ENCODE results near the gene PLA2G12A. TPM values are rescaled to one million over a fixed set of nuclear protein-coding genes. Genes with fewer than 3 reads are reported as not detected.

The PLA2G12A gene
- total and polyA plus RNA-seq, 2 of the 8 experiments (the other 6 are each of a cell fraction or from before 2014, with no cell fraction given) = 26.6 to 47.2 TPM

- no peak overlapping the region for H2BK120ac ChIP-seq (replicated peaks; ENCODE audit: low read depth, low read length)
- no peak overlapping the region for H3K4me2 ChIP-seq (ENCODE audit: insufficient read depth in 1 of 2, low read depth in 2 of 2, low read length in 2 of 2)
- H3K23me2 ChIP-seq (ENCODE audit: low read depth, low read length) = no peaks in the 10 kb centered on the region
- no peak overlapping the region for H3K56ac ChIP-seq (replicated peaks; ENCODE audit: insufficient read length, low read depth, low read length)
- H2BK5ac ChIP-seq (ENCODE audit: low read depth, low read length) = no peak overlapping the region
- no peak overlapping the region for H3K23ac ChIP-seq (ENCODE audit: insufficient read length)
- ChIA-PET POLR2A (ENCODE audit: partially characterized antibody) (no interaction called here), CTCF (ENCODE audit: partially characterized antibody) (interaction anchor here (0.6 to 1.6 kb wide), 2 partner anchors 13 to 69 kb away, joined by 3 read pairs; partner anchors contain the start of gene GAR1)
- H3K18ac ChIP-seq (ENCODE audit: extremely low read depth, low read length) = no peak overlapping the region
- no peak overlapping the region for H3K4ac ChIP-seq (replicated peaks; ENCODE audit: insufficient read length, low read depth, low read length)
- H4K91ac ChIP-seq (replicated peaks; ENCODE audit: insufficient read length, low read length) = no peak overlapping the region
- no peak overlapping the region for H2BK12ac ChIP-seq (ENCODE audit: low read depth, low read length)
- no peaks in the 10 kb centered on the region for H3K36me3 ChIP-seq (ENCODE audit: control insufficient read depth in 2 of 4, insufficient read depth in 4 of 4, low read length in 3 of 4)
- no peak overlapping the region for H2BK15ac ChIP-seq (ENCODE audit: low read length)
- FAIRE-seq (no peak), DNase-seq (ENCODE audit: low read depth in 1 of 2, low spot score in 2 of 2) (no peak)
- H3K79me1 ChIP-seq (ENCODE audit: low read depth, low read length) = no peaks in the 10 kb centered on the region
- H3K9ac ChIP-seq (replicated peaks in 1 of 4; ENCODE audit: extremely low read depth in 1 of 4, low read depth in 3 of 4, low read length in 3 of 4) = no peak overlapping the region
- H3K27ac ChIP-seq (ENCODE audit: low read depth, low read length) = no peak overlapping the region
- no peak overlapping the region for H3K14ac ChIP-seq (ENCODE audit: insufficient read length)
- H3K9me3 ChIP-seq (ENCODE audit: insufficient read depth in 2 of 2, low read depth in 1 of 2, low read length in 1 of 2) = no peaks in the 10 kb centered on the region
- no peak overlapping the region for H4K8ac ChIP-seq (ENCODE audit: extremely low read depth, insufficient read depth, low read length)
- no peak overlapping the region for H4K5ac ChIP-seq (ENCODE audit: insufficient read length, low read depth, low read length)
- H2AFZ ChIP-seq (ENCODE audit: low read length) = no peak overlapping the region
- no peak overlapping the region for H3K4me3 ChIP-seq (ENCODE audit: extremely low read depth in 1 of 4, insufficient read depth in 2 of 4, low read depth in 3 of 4, low read length in 4 of 4)
- H3K4me1 ChIP-seq (replicated peaks in 1 of 4; ENCODE audit: control insufficient read depth in 3 of 4, insufficient read depth in 4 of 4, low read length in 3 of 4) = no peaks in the 10 kb centered on the region
- H2BK20ac ChIP-seq (ENCODE audit: low read length) = no peak overlapping the region
- no peaks in the 10 kb centered on the region for H3K27me3 ChIP-seq (replicated peaks in 1 of 4; ENCODE audit: control insufficient read depth in 3 of 4, extremely low read depth in 1 of 4, insufficient read depth in 3 of 4, low read length in 3 of 4)
- H2AK5ac ChIP-seq (ENCODE audit: low read depth, low read length) = no peak overlapping the region
- H4K20me1 ChIP-seq (replicated peaks in 1 of 2; ENCODE audit: control insufficient read depth in 1 of 2, insufficient read depth in 2 of 2, low read length in 2 of 2) = no peaks in the 10 kb centered on the region
- no peaks in the 10 kb centered on the region for H3K79me2 ChIP-seq (ENCODE audit: control insufficient read depth in 1 of 2, insufficient read depth in 2 of 2, low read length in 2 of 2)
- no peak for TF ChIP-seq RNF2 (IDR thresholded peaks at IDR 0.05; ENCODE audit: borderline replicate concordance, low read depth, low read length, missing control alignments, poor library complexity, severe bottlenecking)
Observed at GRCh38 chr4:109745830-109746229, 16.0 kb upstream of the PLA2G12A start.
